HuH-7 (cell line): Measurements from ENCODE around the gene TMEM109.

ENCODE experiments used
- DNase-seq: peaks from one replicate; pipeline ENCODE4 v3.0.0; 2011; ENCODE audit warnings: low spot score

Gene TMEM109

DNA sequence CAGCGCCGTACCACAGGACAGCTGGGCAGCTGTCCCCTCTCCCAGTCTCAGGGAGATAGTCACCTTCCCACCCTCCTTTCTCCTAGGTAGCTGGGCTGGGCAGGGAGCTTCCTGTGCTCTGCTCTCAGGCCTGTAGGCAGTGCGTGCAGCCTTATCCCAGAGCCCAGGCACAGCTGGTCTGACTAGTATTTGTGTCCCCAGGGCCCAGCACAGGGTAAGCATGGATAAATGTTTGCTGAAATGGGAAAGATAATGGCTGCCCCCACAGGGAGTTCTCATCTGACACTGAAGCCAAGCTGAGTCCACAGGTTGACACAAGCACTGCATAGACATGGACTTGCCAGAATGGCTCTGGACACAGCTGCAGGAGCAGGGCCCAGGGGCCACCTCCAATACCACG lies 28.3 kb downstream of the TMEM109 start:
- DNase-seq, result no peak

DNA sequence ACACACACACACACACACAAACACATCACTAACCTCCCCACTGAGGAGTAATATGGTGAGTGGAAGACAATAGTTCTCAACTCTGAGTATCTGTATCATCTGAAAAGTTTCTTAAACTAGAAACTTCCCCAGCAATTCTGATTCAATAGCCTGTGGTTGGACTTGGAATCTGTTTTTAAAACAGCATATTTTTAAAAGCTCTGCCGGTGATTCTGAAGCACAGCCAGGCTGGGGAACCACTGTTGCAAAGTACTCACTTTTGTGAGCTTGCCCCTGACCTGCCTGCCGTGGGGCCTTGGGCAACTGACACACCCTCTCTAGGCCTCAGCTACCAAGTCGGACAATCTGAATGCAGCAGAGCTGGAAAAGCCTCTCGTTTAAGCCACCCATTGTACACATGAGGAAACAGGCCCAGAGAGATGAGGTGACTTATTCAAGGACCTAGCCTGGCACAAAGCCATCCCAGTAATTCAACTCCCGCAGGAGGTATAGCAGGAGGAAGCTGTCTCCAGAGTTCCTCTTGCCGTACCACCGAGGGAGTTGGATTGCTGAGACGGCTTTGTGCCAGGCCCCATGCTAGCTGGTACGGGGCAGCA lies 29.1 kb downstream of the TMEM109 start:
- no peak for DNase-seq

- DNase-seq, result no peak
Observed at GRCh38 chr11:60944490-60945294, 30.7 kb downstream of the TMEM109 start.

GRCh38 chr11:60945295-60945667 lies 31.3 kb downstream of the TMEM109 start:
- DNase-seq, result no peak

DNA sequence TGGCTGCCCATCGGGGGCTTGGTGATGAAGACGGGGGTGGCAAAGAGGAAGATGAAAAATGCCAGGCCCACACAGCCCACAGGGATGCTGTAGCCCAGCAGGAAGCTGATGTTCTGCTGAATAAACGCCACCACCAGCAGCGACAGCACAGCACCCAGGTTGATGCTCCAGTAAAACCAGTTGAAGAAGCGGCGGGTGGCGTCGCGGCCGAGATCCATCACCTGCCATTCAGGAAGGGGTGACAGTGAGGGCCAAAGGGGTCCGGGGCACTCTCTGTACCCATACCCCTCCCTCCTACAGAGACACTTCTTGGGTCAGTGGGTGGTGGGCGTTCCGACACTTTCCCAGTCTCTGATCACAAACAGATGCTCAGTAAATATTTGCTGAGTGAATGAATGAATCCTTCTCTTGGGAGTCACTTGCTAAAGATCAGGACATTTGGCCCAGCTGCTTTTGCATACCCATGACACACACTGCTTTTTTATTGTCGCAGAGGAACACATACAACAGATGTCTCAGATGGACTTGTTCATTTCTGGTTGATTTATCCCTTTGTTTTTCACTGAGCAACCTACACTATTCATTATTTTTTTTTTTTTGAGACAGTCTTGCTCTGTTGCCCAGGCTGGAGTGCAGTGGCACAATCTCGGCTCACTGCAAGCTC lies 32.8 kb downstream of the TMEM109 start:
- no peak for DNase-seq

GRCh38 chr11:60947700-60948099 lies 33.7 kb downstream of the TMEM109 start:
- no peak for DNase-seq

DNA sequence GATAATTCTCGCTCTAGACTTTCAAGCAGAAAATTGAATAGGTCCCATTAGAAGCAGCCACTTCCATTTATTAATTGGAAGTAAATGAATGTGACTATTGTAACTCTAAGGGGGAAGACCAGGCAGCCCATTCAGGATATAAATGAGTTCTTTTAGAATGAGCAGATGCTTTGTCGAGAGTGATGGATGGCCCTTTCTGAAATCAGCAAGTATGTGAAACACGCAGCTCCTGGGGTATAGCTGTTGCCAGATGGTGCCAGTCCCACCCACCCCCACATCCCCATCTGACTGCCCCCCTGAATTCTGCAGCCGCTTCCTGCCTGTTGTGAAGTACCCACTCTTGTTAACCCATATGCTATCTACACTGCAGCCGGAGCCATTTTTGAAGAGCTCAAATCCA lies 34.3 kb downstream of the TMEM109 start:
- DNase-seq, result no peak

DNA sequence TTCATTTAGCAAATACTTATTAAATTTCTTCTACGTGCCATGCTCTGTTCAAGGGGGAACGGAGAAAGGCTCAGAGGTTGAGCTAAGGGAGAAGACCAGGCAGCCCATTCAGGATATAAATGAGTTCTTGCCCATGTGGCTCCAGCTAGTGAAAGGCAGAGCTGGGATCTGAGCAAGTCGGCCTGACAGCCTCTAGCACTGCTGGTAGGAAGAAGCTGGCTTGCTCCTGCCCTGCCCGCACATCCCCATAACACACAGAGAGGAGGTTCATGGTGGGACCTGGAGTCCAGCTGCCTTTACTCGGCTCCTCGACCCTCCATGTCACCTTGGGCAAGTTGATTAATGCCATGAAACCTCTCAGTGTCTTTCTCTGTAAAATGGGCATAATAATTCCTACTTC lies 36.1 kb downstream of the TMEM109 start:
- no peak for DNase-seq

- DNase-seq, result no peak
Observed at GRCh38 chr11:60950933-60951605, 37.1 kb downstream of the TMEM109 start.

GRCh38 chr11:60951606-60951903 lies 37.6 kb downstream of the TMEM109 start:
- DNase-seq, result no peak

DNA sequence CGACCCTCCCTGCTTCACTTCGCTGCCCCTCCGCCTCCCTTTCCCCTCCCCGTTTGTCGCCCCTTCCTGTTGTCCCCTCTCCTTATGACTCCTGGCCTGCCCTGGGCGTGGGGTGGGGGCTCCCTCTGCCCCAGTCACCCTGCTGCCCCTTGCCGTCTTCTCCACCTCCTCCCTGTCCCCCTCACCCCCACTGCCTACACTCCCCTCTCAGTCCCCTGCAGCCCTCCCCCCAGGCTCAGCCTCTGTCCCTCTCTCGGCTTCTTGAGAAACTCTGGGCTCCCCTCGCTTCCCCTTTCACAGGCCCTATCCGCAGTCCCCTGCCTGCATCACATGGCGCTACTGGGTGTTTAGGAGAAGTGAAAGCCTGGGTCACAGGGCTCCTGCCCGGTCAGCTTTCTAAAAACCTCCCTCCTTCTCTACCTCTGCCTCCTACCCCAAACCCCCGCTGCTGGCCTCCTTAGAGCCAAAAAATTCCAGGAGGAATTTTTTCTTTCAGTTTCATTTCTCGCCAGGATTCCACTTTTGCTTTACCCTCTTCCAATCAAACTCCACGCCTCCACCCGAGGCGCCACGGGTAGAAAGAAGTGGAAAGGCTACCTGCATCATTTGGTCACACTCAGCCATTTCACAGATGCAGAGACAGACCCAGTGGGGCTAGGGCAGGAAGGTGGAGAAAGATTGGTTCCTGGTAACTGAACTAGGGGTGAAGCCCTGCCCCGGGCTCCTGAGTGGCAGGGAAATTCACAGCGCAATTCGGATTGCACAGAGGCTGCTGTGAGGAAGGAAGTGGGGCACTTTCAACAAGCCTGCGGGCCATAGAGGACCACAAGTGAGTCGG lies 38.2 kb downstream of the TMEM109 start, which contains the start of gene SLC15A3:
Gene SLC15A3, minus strand, starts transcription at position 273 of the 838 bp plus-strand sequence. CDS start 625 bp downstream, outside the sequence.
- DNase-seq, result no peak

DNA sequence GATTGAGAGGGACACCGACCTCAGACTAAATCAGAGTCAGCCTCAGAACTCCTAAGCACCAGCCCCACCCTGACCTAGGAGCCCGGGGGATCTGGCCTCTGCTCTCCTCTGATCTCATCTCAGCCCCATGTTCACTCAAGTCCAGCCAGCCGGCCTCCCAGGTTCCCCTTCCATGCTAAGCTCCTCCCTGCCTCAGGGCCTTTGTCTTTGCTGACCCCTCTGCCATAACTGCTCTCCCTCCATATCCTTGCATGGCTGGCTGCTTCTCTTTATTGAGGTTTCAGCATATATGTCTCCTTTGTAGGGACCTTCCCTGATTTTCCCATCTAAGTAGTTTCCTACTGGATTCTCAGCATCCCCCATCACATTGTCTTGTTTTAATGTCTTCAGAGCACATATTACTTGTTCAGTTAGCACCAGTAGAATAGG lies 38.8 kb downstream of the TMEM109 start:
- DNase-seq, result no peak

DNA sequence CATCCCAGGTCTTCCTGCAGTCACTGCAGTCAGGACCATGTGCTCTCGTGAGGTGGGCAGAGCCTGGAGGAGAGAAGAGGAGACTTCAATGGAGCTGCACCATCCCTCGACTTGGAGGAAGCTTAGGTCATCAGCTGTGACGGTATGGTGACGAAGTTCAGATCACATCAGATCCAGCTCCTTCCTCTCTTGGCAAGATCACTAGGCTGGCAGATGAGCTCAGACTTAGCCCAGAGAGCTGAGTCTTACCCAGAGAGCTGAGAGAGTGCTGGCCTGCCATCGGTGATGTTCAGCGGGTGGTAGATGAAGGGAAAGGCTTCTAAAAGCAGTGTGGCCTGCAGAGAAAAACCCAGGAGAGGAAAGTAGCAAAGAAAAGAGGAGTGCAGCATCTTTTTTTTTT lies 39.8 kb downstream of the TMEM109 start:
- no peak for DNase-seq

GRCh38 chr11:60954421-60954820 lies 40.5 kb downstream of the TMEM109 start:
- no peak for DNase-seq

GRCh38 chr11:60955571-60955970 lies 41.6 kb downstream of the TMEM109 start:
- no peak for DNase-seq

- DNase-seq, result no peak
Observed at GRCh38 chr11:60957188-60957587, 43.2 kb downstream of the TMEM109 start.

DNA sequence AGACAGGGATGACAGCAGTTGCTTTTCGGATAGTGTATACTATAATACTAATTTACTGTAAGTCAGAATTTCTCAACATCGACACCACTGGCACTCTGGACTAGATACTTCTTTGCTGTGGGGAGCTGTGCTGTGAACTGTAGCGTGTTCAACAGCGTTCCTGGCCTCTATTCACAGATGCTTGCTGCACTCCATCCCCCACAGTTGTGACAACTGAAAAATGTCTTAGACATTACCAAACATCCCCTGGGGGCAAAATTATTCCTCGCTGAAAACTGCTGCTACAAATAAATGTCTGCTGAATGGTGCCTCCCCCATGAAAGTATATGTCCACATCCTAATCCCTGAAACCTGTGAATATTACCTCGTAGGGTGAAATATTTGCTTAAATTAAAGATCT lies 45.5 kb downstream of the TMEM109 start:
- DNase-seq, result no peak

GRCh38 chr11:60960405-60960804 lies 46.4 kb downstream of the TMEM109 start:
- no peak for DNase-seq

- DNase-seq, result no peak
Observed at GRCh38 chr11:60964801-60965200, 50.8 kb downstream of the TMEM109 start.

- DNase-seq, result no peak
Observed at GRCh38 chr11:60966890-60967289, 52.9 kb downstream of the TMEM109 start.

DNA sequence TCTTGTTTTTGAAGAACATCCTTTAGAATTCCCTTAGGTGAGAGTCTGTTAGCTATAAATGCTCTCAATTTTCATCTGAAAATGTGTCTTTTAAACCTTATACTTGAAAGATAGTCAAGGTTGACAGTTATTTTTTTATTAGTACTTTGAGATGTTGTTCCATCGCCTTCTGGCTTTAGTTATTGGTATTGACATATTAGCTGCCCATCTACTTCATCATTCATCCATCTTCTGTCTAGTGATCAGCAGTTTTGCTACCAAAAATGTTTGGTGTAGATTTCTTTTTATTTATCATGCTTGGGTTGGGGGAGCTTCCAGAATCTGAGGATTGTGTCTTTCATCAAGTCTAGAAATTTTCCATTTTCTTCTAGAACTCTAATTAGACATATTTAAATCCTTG lies 54.3 kb downstream of the TMEM109 start:
- no peak for DNase-seq

DNA sequence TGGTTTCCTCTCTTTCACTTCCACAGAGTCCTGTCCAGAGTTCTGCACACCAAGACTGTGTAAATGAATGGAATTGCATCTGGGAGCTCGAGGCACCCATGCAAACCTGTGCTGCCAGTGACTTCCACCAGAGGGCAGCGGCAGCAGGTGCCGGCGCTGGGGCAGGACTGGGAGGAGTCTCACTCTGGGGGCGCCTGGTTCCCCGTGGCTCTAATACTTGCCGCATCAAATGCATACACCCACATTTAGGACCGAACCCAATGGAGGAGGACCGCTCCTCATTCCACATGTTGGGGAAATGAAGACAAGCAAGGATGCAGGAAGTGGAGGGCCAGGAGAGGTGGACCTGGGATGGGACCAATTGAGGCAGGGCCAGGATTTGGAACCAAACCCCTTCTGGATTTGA lies 56.4 kb downstream of the TMEM109 start:
- peak; percentile 77 for DNase-seq
